SK-N-MC (cell line): ENCODE data around the gene CDC123.

Experiments
- EZH2 ChIP-seq: fragments of 200-600 bp; sonication (generic); IDR thresholded peaks from one replicate; pipeline ENCODE4 v1.6.1; 2017; ENCODE audit warnings: antibody characterized with exemption
- FOXP2 ChIP-seq: optimal IDR thresholded peaks from 2 replicates; pipeline ENCODE3; 2011; ENCODE audit warnings: mild to moderate bottlenecking, moderate library complexity; ENCODE audit not compliant: insufficient read depth; ENCODE audit errors: extremely low read length, control extremely low read depth

GRCh38 chr10:12150163-12150562 is 45.8 kb upstream of the CDC123 start:
- TF ChIP-seq FOXP2, result no peak
- TF ChIP-seq EZH2, result no peak
